Body of pancreas (tissue), 2 donors: Measurements from ENCODE around the gene RBBP8NL. TPM values are rescaled to one million over a fixed set of nuclear protein-coding genes. Genes with fewer than 3 reads are reported as not detected.

Experiments used
- total RNA-seq, 2 donors: library from RNA; depleted of rRNA; stranded (reverse); fragments of >200 nt; gene quantifications; one replicate each; pipeline ENCODE4 v1.1.0, GENCODE V29; 2016

The RBBP8NL gene
- total RNA-seq, 2 donors from 2014 or later, result 2.3 TPM

Other genes starting within 250 kb of the RBBP8NL start
- 10 to 100 TPM in 1 of 2 donors, 1 to 10 TPM in 1; 8.8 to 16.5 TPM for gene MTG2, start 244.5 kb downstream of the RBBP8NL start, total RNA-seq
- under 1 TPM in 1 of 2 donors, not detected in 1; 0.33 TPM for gene HRH3, start 207.3 kb downstream of the RBBP8NL start, total RNA-seq
- gene OSBPL2, start 189.0 kb downstream of the RBBP8NL start, total RNA-seq, result 10 to 100 TPM; 54.5 to 71.9 TPM
- 100 to 1,000 TPM in 1 of 2 donors, 10 to 100 TPM in 1; 79.9 to 104 TPM for gene ADRM1, start 124.5 kb downstream of the RBBP8NL start, total RNA-seq
- gene LAMA5, start 60.2 kb downstream of the RBBP8NL start, total RNA-seq, result 100 to 1,000 TPM; 115 to 185 TPM
- gene RPS21, start 40.4 kb downstream of the RBBP8NL start, total RNA-seq, result 100 to 1,000 TPM; 654 to 656 TPM
- 1 to 10 TPM; 1.6 to 2.6 TPM for gene CABLES2, start 20.3 kb downstream of the RBBP8NL start, total RNA-seq
- gene GATA5, start 48.5 kb upstream of the RBBP8NL start, total RNA-seq, result not detected
- gene SLCO4A1, start 215.0 kb upstream of the RBBP8NL start, total RNA-seq, result 1 to 10 TPM; 2.6 to 6.2 TPM